Liver (tissue), 9 donors: ENCODE results near the gene TOLLIP. TPM values are rescaled to one million over a fixed set of nuclear protein-coding genes. Genes with fewer than 3 reads are reported as not detected.

Experiments used
- DNase-seq: peaks from one replicate; pipeline ENCODE4 v3.0.0-alpha.2; 2017; ENCODE audit warnings: low spot score
- H3K27ac ChIP-seq, 2 donors: one replicate each; pipeline ENCODE4 v1.7.0; 2013; ENCODE audit warnings: inconsistent platforms in 2 of 2, low read length in 2 of 2, control low read depth in 1 of 2, low read depth in 1 of 2, mild to moderate bottlenecking in 1 of 2
- H3K27me3 ChIP-seq, 4 donors: one replicate each; pipeline versions ENCODE4 v1.6.1 to v1.7.0; 2013; ENCODE audit warnings: low read length in 3 of 4, inconsistent platforms in 1 of 4, mild to moderate bottlenecking in 1 of 4, moderate library complexity in 1 of 4; ENCODE audit not compliant: control insufficient read depth in 4 of 4, insufficient read depth in 4 of 4
- H3K36me3 ChIP-seq, 4 donors: one replicate each; pipeline versions ENCODE4 v1.6.1 to v1.7.0; 2013; ENCODE audit warnings: low read length in 3 of 4, mild to moderate bottlenecking in 3 of 4, low read depth in 1 of 4, moderate library complexity in 1 of 4; ENCODE audit not compliant: control insufficient read depth in 4 of 4, insufficient read depth in 3 of 4
- H3K4me1 ChIP-seq, 4 donors: one replicate each; pipeline versions ENCODE4 v1.6.1 to v1.7.0; 2013; ENCODE audit warnings: low read length in 3 of 4, mild to moderate bottlenecking in 3 of 4, moderate library complexity in 1 of 4; ENCODE audit not compliant: control insufficient read depth in 4 of 4, insufficient read depth in 4 of 4
- H3K4me3 ChIP-seq, 3 donors: one replicate each; pipeline versions ENCODE4 v1.6.1 to v1.7.0; 2013; ENCODE audit warnings: low read length in 3 of 3, control low read depth in 1 of 3, low read depth in 1 of 3, mild to moderate bottlenecking in 1 of 3
- H3K9ac ChIP-seq, 2 donors: one replicate each; pipeline ENCODE4 v1.7.0; 2013; ENCODE audit warnings: low read length in 2 of 2, mild to moderate bottlenecking in 2 of 2, moderate library complexity in 2 of 2, control low read depth in 1 of 2, low read depth in 1 of 2
- H3K9me3 ChIP-seq, 4 donors: one replicate each; pipeline versions ENCODE4 v1.6.1 to v1.7.0; 2013; ENCODE audit warnings: low read length in 3 of 4; ENCODE audit not compliant: control insufficient read depth in 4 of 4
- CTCF ChIP-seq: fragments of 150-350 bp; IDR thresholded peaks from 2 replicates; pipeline ENCODE4 v1.5.1; 2017; ENCODE audit warnings: improper control_type of control experiment, low read depth, low read length; ENCODE audit not compliant: missing input control
- EGR1 ChIP-seq, 2 donors: IDR thresholded peaks; 2 replicates each; pipeline ENCODE4 v1.6.1; 2016 to 2018; ENCODE audit warnings: antibody characterized with exemption in 2 of 2, low read depth in 2 of 2
- FOXA1 ChIP-seq: IDR thresholded peaks from 2 replicates; pipeline ENCODE4 v1.6.1; 2016; ENCODE audit warnings: antibody characterized with exemption
- HNF4A ChIP-seq, 2 donors: conservative IDR thresholded peaks; 2 replicates each; pipeline ENCODE4 v1.6.1; 2016; ENCODE audit warnings: antibody characterized with exemption in 2 of 2, mild to moderate bottlenecking in 2 of 2
- HNF4G ChIP-seq: IDR thresholded peaks from 2 replicates; pipeline ENCODE4 v1.6.1; 2016; ENCODE audit warnings: antibody characterized with exemption
- JUND ChIP-seq, 2 donors: IDR thresholded peaks; 2 replicates each; pipeline ENCODE4 v1.6.1; 2016; ENCODE audit warnings: antibody characterized with exemption in 2 of 2
- MAX ChIP-seq: IDR thresholded peaks from 2 replicates; pipeline ENCODE4 v1.6.1; 2016; ENCODE audit warnings: antibody characterized with exemption
- RAD21 ChIP-seq, 2 donors: IDR thresholded peaks; 2 replicates each; pipeline ENCODE4 v1.6.1; 2016; ENCODE audit warnings: antibody characterized with exemption in 2 of 2, mild to moderate bottlenecking in 2 of 2
- RXRA ChIP-seq, 2 donors: IDR thresholded peaks; 2 replicates each; pipeline ENCODE4 v1.6.1; 2017 to 2018; ENCODE audit warnings: antibody characterized with exemption in 2 of 2, mild to moderate bottlenecking in 1 of 2
- SP1 ChIP-seq: IDR thresholded peaks from 2 replicates; pipeline ENCODE4 v1.6.1; 2018; ENCODE audit warnings: antibody characterized with exemption, mild to moderate bottlenecking
- TAF1 ChIP-seq: conservative IDR thresholded peaks from 2 replicates; pipeline ENCODE4 v1.6.1; 2016; ENCODE audit warnings: antibody characterized with exemption, mild to moderate bottlenecking
- YY1 ChIP-seq: IDR thresholded peaks from 2 replicates; pipeline ENCODE4 v1.6.1; 2016; ENCODE audit warnings: antibody characterized with exemption, mild to moderate bottlenecking
- ZBTB33 ChIP-seq: IDR thresholded peaks from 2 replicates; pipeline ENCODE4 v1.6.1; 2016; ENCODE audit warnings: antibody characterized with exemption
- WGBS: extraction: QIAGEN DNeasy Blood & Tissue Kit; methylation state at CpG from one replicate; pipeline ENCODE4 v1.1.7; 2013; 5-methylcytosine and 5-hydroxymethylcytosine counted together
- polyA plus RNA-seq, 2 donors: library from polyadenylated mRNA; stranded (reverse) in 1 of 2; unstranded in 1 of 2; fragments of 200-250 nt in 1 of 2; fragments of >200 nt in 1 of 2; fragmentation: Nextera tagmentation in 1 of 2; extraction: Ambion mirVana in 1 of 2; gene quantifications; one replicate each; pipeline versions ENCODE4 v1.2.1 to v1.2.3, GENCODE V29; 2013 to 2015
- total RNA-seq, 2 donors: library from RNA; depleted of rRNA; stranded (reverse); fragments of >200 nt; gene quantifications; one replicate each; pipeline ENCODE4 v1.2.3, GENCODE V29; 2014
- TF ChIP-seq, protein P1 (sequence below): IDR thresholded peaks from 2 replicates; pipeline ENCODE4 v1.6.1; 2016; ENCODE audit warnings: antibody characterized with exemption
- TF ChIP-seq, protein P2 (sequence below): IDR thresholded peaks from 2 replicates; pipeline ENCODE4 v1.6.1; 2016; ENCODE audit warnings: antibody characterized with exemption, mild to moderate bottlenecking
- donor health status: healthy.
- donor health status: healthy.
- donor health status: healthy.
- donor health status: healthy.
- donor health status: healthy.

The TOLLIP gene
- total and polyA plus RNA-seq, 4 donors = 27.5 to 102 (median 72.9) TPM

DNA sequence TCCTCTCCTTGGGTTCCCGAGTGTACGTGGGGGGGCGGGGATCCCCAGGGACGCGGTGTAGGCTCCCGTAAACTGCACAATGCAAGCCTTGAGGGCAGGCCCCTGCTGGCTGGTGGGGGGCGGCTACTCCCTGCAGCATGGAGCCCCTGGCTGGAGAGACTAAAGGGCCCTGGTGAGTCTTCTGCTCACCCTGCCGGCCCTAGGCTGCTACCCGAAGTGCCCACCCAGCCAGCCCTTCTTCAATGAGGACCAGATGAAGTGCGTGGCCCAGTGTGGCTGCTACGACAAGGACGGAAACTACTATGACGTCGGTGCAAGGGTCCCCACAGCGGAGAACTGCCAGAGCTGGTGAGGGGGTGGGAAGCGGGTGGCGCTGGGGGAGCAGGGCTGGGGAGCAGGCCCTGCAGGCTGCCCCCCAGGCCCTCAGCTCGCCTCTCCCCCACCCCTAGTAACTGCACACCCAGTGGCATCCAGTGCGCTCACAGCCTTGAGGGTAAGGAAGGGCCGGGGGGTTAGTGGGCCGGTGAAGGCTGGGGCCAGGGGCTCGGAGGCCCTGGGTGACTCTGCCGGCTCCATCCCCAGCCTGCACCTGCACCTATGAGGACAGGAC is 69.7 kb downstream of the TOLLIP start:
- no peaks in the 10 kb centered on the region for H3K9me3 ChIP-seq
- H3K4me1 ChIP-seq = no peaks in the 10 kb centered on the region
- DNase-seq = no peak
- H3K27ac ChIP-seq = no peak overlapping the region
- 91% methylated on average over 23 of the region's 23 CpGs for WGBS
- no peak overlapping the region for H3K4me3 ChIP-seq
- H3K27me3 ChIP-seq = no peaks in the 10 kb centered on the region
- TF ChIP-seq EGR1 (IDR thresholded peaks at IDR 0.05; ENCODE audit: low read depth in 2 of 2) = no peak
- H3K9ac ChIP-seq = no peak overlapping the region
- H3K36me3 ChIP-seq = no peaks in the 10 kb centered on the region

GRCh38 chr11:1238767-1239595 is 70.5 kb downstream of the TOLLIP start:
- Histone ChIP-seq H3K9me3 (no peaks in the 10 kb centered on the region), H3K4me3 (no peak overlapping the region), H3K27me3 (no peaks in the 10 kb centered on the region), H3K36me3 (no peaks in the 10 kb centered on the region), H3K27ac (no peak overlapping the region), H3K9ac (no peak overlapping the region), H3K4me1 (no peaks in the 10 kb centered on the region)
- TF ChIP-seq HNF4G = no peak
- TF ChIP-seq RXRA (IDR thresholded peaks at IDR 0.05) = peak in 1 of 2 donors; percentile 54
- no peak for TF ChIP-seq FOXA1
- TF ChIP-seq MAX = no peak
- TF ChIP-seq CTCF = no peak
- no peak for TF ChIP-seq RAD21 (IDR thresholded peaks at IDR 0.05)
- TF ChIP-seq, protein P1, sequence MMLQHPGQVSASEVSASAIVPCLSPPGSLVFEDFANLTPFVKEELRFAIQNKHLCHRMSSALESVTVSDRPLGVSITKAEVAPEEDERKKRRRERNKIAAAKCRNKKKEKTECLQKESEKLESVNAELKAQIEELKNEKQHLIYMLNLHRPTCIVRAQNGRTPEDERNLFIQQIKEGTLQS = no peak
- no peak for TF ChIP-seq EGR1 (IDR thresholded peaks at IDR 0.05; ENCODE audit: low read depth in 2 of 2)
- peak in 1 of 2 donors; percentile 27 for TF ChIP-seq HNF4A (conservative IDR thresholded peaks at IDR 0.05)
- no peak for TF ChIP-seq YY1
- TF ChIP-seq SP1 = no peak
- TF ChIP-seq TAF1 = no peak
- TF ChIP-seq, protein P2, sequence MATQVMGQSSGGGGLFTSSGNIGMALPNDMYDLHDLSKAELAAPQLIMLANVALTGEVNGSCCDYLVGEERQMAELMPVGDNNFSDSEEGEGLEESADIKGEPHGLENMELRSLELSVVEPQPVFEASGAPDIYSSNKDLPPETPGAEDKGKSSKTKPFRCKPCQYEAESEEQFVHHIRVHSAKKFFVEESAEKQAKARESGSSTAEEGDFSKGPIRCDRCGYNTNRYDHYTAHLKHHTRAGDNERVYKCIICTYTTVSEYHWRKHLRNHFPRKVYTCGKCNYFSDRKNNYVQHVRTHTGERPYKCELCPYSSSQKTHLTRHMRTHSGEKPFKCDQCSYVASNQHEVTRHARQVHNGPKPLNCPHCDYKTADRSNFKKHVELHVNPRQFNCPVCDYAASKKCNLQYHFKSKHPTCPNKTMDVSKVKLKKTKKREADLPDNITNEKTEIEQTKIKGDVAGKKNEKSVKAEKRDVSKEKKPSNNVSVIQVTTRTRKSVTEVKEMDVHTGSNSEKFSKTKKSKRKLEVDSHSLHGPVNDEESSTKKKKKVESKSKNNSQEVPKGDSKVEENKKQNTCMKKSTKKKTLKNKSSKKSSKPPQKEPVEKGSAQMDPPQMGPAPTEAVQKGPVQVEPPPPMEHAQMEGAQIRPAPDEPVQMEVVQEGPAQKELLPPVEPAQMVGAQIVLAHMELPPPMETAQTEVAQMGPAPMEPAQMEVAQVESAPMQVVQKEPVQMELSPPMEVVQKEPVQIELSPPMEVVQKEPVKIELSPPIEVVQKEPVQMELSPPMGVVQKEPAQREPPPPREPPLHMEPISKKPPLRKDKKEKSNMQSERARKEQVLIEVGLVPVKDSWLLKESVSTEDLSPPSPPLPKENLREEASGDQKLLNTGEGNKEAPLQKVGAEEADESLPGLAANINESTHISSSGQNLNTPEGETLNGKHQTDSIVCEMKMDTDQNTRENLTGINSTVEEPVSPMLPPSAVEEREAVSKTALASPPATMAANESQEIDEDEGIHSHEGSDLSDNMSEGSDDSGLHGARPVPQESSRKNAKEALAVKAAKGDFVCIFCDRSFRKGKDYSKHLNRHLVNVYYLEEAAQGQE = peak; percentile 99
- TF ChIP-seq ZBTB33 = no peak
- TF ChIP-seq JUND (IDR thresholded peaks at IDR 0.05) = no peak
- peak; percentile 69 for DNase-seq
- WGBS = 58% methylated on average over 34 of the region's 34 CpGs
